ENCODE results near the gene FAM81A.
"Not testable (repeated sequence)": the region's sequence is repeated elsewhere in the genome, so short reads cannot be mapped to it uniquely, and the experiment has no call there.

The FAM81A gene

DNA sequence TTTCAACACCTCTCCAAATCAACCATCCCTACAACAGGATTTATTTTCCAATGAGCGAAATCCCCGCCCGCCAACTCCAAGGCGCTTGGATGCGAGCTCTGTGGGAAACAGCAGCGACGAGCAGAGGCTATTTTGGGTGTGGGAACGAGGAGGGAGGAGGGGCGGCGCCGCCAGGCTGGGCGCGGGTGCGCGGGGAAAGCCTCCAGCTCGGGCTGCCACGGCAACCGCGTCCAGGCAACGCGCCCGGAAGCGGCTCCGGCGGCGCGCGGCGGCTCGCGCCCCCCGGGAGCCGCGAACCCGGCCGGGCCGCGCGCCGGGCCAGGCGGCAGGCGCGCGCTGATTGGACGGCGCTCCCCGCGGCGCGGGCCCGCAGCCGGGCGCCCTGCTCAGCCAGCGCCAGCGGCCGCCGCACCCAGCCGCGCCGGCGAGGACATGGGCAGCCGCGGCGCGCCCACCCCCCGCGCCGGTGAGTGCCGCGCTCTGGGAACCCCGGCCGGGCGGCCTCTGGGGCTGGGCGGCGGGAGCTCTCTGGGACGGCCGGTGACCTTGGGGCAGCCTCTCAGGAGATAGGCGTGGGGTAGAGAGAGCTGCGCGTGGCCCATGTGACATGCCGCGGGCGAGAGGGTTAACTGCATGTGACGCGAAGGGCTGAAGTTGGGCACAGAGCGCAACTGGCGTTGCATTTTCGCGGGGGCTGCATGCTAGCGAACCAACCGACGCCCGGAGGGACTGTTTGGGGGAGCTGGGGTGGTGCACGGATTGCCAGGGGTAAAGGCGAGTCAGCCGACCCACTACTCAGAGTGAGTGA is at the start of gene FAM81A:
FAM81A (plus strand) TSS at position 370 of the 808 bp plus-strand sequence. CDS start 20,441 bp downstream, outside the sequence.
- DNase-seq (ENCODE audit: low read depth in 2 of 2) = peak; percentile 28 to 39

- DNase-seq (ENCODE audit: low read depth in 2 of 2) = no peak
Measured at GRCh38 chr15:59388670-59389069, 49.3 kb upstream of the FAM81A start.

DNA sequence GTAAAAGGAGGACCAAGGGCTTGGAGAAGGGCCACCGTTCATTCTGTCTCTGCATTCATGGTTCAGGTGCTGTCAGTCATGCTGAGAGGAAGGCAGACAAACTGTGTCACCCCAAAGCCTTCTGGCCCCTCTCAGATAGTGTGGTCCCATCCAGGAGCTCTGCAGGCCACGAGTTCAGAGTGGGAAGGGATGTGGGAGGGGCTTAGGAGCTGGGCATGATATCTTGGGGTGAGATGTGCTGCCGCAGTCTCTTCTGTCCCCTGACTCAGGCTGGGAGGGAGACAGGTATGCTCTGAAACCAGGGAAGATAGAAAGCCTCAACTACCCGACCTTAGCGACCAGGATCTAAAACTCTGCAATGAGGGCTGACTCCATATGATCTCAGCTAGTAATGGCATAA is 45.7 kb upstream of the FAM81A start:
- DNase-seq (ENCODE audit: low read depth in 2 of 2) = no peak

DNA sequence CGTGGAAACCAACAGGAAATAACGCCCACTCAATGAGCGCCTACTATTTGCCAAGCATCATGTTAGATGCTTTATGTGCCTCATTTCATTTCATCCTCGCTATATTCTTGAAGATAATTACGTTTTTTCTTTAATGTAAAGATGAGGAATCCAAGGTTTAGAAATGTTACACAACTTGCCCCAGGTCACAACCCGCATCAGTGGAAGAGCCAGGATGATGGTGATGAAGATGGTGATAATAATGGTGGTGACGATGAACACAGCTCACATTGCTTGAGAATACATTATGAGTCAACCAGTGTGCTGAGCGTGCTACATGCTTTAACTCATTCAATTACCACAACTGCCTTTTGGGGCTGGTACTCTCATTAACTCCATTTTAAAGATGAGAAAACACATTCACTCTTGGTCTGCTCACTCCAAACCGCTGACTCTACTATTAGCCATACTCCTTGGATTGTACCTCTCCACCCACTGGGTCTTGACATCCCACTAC is 43.8 kb upstream of the FAM81A start:
- no peak for DNase-seq (ENCODE audit: low read depth in 2 of 2)

DNA sequence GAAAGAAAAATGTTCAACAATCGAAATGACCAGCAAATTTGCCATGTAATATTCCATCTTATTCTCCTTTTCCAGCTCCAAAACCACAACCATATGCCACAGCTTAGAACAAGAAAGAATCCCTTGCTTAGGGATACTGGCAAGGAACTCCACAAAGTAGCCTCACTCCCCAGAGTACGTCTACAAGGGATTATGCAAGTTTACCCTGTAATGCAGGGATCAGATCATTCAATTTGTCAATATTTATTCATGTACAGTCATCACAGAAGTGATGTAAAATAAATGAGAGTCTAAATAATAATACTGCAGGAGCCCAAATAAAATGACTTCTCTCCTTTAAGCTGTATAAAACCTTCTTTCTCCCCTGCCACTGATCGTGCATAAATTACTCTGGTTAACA is 41.8 kb upstream of the FAM81A start:
- DNase-seq (ENCODE audit: low read depth in 2 of 2) = no peak

DNA sequence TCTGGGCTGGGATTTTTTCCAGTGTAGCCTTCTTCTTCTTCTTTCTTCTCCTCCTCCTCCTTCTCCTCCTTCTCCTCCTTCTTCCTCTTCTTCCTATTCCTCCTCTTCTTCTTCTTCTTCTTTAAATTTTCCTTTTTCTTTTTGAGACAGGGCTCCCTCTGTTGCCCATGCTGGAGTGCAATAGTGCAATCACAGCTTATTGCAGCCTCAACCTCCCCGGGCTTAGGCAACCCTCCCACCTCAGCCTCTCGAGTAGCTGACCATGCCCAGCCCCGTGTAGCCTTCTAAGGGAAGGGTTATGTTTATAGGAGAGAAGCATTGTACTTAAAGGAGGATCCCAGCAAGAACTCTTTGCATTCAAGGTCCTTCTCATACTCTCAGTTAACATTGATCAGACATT is 41.3 kb upstream of the FAM81A start:
- DNase-seq (ENCODE audit: low read depth in 2 of 2) = no peak

- DNase-seq (ENCODE audit: low read depth in 2 of 2) = no peak
Measured at GRCh38 chr15:59398220-59398619, 39.8 kb upstream of the FAM81A start.

GRCh38 chr15:59399465-59400102 is 38.4 kb upstream of the FAM81A start:
- no peak for DNase-seq (ENCODE audit: low read depth in 2 of 2)

DNA sequence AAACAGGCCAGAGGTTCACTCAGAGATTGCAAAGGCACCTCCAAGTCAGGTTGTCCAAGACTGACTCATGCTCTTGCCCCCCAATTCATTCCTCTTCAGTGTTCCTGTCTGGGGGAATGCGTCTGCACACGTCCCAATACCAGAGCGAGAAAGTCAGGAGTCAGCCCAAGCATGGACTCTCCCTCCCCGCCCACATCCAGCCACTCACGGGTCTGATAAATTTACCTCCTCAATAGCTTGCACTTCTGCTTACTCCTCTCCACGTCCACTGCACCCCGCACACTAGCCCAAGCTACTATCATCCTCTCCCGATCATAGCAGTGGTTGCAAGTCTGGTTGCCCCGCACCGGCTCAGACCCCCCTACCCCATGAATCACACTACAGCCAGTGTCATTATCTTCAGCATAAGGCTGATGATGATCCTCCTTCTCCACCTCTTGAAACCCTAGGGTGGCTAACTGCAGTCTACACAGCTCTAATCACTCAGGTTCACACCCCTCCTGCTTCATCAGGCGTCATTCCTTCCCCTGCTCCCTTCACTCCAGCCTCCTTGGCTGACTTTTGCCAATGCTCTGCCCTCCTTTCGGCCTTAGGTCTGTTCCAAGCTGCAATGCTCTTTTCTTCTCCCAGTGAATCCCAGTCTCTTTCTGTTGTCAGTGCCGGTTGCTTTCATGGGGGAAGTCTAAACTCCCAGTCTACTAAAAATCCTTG is 37.7 kb upstream of the FAM81A start:
- no peak for DNase-seq (ENCODE audit: low read depth in 2 of 2)

- DNase-seq (ENCODE audit: low read depth in 2 of 2) = not testable (repeated sequence)
Measured at GRCh38 chr15:59401051-59401823, 36.7 kb upstream of the FAM81A start.

DNA sequence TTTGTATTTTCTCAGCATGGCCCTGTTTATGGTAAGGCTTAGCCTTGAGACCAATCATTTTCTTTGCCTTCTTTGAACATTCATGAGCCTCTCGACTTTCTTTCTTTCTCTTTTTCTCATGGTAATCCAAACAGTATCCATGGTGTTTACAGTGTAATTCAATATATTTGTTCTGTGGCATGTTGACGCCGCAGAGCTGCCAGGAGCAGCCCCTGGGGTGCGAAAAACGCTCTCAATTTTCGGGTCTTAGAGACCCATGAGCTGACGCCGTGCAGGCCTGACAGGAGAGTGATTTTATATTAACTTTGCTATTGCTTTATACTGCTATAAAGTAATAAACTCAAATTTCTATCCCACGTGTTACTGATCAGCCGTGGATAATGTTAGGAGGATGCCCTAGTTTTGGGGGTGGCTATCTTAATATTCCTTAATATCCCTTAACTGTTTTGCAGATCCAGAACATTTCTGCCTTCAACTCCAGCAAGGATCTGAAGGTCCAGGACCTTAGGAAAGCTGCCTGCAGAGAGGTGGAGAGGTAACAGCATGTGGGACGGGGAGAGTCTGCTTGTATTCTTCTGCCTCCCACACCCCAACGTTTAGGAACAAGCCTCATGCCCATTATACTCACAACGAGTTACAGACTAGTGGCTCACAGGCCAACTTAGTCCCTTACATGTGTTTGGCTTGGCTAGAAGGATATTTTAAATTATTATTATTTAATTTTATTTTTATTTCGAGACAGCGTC is 36.0 kb upstream of the FAM81A start:
- DNase-seq (ENCODE audit: low read depth in 2 of 2) = no peak

DNA sequence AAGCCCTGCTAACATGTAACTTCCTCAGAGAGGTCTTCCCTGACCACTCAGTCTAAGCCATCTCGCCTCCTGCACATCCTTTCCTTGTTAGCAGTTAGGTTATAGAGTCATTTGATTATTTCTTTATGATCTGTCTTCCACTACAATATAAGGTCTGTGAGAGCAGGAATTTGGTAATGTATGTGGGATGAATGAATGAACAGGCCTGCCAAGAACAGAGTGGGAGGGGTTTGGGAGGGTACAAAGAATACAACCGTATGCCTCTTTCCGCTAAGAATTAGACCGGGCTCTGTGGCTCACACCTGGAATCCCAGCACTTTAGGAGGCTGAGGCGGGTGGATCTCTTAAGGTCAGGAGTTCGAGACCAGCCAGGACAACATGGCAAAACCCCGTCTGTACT is 32.9 kb upstream of the FAM81A start:
- DNase-seq (ENCODE audit: low read depth in 2 of 2) = no peak

GRCh38 chr15:59406446-59406845 is 31.5 kb upstream of the FAM81A start:
- no peak for DNase-seq (ENCODE audit: low read depth in 2 of 2)

DNA sequence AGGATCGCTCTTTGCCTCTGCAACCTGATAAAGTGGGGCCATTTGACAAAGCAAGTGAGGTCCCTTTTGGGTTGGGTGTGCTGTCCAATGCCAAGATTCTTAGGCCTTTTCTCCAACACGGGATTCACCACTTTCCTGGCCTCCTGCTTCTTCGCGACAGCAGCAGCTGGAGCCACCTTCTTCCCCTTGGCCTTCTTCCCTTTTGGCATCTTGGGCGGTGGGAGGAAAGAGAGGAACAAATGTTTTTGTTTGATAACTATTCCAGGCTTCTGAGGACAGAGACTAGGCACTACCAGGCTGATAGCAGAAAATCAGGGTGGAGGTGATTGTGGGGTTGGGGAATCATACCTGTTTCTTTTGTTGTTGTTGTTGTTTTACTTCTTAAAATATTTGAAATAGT is 30.0 kb upstream of the FAM81A start:
- DNase-seq (ENCODE audit: low read depth in 2 of 2) = no peak

DNA sequence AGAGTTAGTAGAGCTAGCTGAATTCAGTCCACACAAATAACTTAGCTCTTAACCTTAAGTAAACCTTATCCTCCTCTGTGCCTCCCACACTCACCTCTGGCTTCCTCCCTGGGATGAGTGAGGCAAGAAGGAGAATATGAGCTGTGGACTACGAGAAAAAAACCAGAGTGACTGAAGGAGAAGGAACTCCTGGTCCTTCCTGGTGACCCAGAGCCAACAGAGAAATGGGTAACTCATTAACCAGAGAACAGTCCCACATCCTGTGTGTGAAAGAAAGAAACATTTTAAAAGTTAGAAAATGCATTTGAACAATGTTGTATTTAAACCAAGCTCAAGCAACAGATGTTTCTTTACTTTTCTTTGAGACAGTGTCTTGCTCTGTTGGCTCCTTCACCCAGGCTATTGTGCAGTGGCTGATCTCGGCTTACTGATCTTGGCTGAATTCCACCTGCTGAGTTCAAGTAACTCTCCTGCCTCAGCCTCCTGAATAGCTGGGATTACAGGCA is 27.5 kb upstream of the FAM81A start:
- DNase-seq (ENCODE audit: low read depth in 2 of 2) = no peak

DNA sequence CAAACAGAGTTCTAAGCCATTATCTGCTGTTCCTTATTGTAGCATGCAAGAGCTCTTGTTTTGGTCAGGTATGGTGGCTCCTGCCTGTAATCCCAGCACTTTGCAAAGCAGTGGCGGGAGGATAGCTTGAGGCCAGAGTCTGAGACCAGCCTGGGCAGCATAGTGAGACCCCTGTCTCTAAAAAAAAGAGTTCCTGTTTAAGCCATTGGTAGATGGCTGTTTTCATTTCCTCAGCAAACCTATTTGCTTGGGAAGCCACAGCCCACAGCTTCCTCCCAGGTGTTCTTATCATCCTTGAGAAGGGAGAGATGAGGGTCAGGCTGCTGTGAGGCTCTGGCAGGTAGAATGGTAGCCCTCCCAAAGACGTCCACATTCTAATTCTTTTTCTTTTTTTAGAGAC is 24.4 kb upstream of the FAM81A start:
- no peak for DNase-seq (ENCODE audit: low read depth in 2 of 2)

GRCh38 chr15:59416816-59417215 is 21.2 kb upstream of the FAM81A start:
- no peak for DNase-seq (ENCODE audit: low read depth in 2 of 2)

- DNase-seq (ENCODE audit: low read depth in 2 of 2) = no peak
Measured at GRCh38 chr15:59419170-59419569, 18.8 kb upstream of the FAM81A start.

DNA sequence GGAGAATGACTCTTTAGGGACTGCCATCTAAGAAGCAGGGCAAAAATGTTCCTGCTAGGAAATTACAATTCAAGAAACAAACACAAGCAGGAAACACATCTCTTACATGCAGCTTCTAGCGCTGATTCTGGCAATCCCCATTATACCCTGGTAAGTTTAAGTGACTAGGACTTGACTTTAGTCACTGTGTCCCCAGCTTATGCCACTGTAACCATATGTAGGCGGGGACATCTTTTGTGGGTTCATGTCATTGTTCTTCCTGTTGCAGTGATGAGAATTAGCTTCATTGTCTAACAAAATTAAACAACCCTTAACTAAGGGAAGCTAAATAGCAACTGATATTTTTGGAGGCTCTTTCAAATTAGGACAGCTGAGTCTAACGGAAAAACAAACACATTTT is 17.9 kb upstream of the FAM81A start:
- DNase-seq (ENCODE audit: low read depth in 2 of 2) = peak in 1 of 2 donors; percentile 9

- no peak for DNase-seq (ENCODE audit: low read depth in 2 of 2)
Measured at GRCh38 chr15:59420986-59421618, 16.9 kb upstream of the FAM81A start.

All from stimulated activated CD8-positive, alpha-beta memory T cell treated with anti-CD3 and anti-CD28 coated beads, Interleukin-15, amount 100 ng/mL, for 48 hours (primary cell).